Hepatocyte (in vitro differentiated cells): Measurements from ENCODE around the gene VARS1. TPM values are rescaled to one million over a fixed set of nuclear protein-coding genes. Genes with fewer than 3 reads are reported as not detected.
"Not testable (repeated sequence)": the region's sequence is repeated elsewhere in the genome, so short reads cannot be mapped to it uniquely, and the experiment has no call there.

Source experiments
- DNase-seq: peaks from one replicate; pipeline ENCODE4 v3.0.0-alpha.2; 2016; ENCODE audit warnings: low spot score
- H2AFZ ChIP-seq: fragments of 200-600 bp; sonication (generic); 2 replicates; pipeline ENCODE4 v1.6.0; 2016; ENCODE audit warnings: antibody characterized with exemption, mild to moderate bottlenecking
- H3K27ac ChIP-seq: fragments of 200-600 bp; sonication (generic); 2 replicates; pipeline ENCODE4 v1.5.1; 2016; ENCODE audit warnings: mild to moderate bottlenecking
- H3K27me3 ChIP-seq: fragments of 200-600 bp; sonication (generic); 2 replicates; pipeline ENCODE4 v1.6.1; 2016
- H3K36me3 ChIP-seq: fragments of 200-600 bp; sonication (generic); replicated peaks from 2 replicates; pipeline ENCODE4 v1.5.1; 2016; ENCODE audit warnings: low read depth; ENCODE audit not compliant: insufficient read depth
- H3K4me1 ChIP-seq: fragments of 200-600 bp; sonication (generic); 2 replicates; pipeline ENCODE4 v1.5.1; 2016; ENCODE audit warnings: mild to moderate bottlenecking, moderate library complexity; ENCODE audit not compliant: insufficient read depth
- H3K4me2 ChIP-seq: fragments of 200-600 bp; sonication (generic); 2 replicates; pipeline ENCODE4 v1.6.0; 2016
- H3K4me3 ChIP-seq: fragments of 200-600 bp; sonication (generic); 2 replicates; pipeline ENCODE4 v1.5.1; 2016; ENCODE audit warnings: mild to moderate bottlenecking
- H3K79me2 ChIP-seq: fragments of 200-600 bp; sonication (generic); 2 replicates; pipeline ENCODE4 v1.6.0; 2017; ENCODE audit warnings: mild to moderate bottlenecking
- H3K9me2 ChIP-seq: fragments of 200-600 bp; sonication (generic); replicated peaks from 2 replicates; pipeline ENCODE4 v1.6.0; 2017; ENCODE audit warnings: mild to moderate bottlenecking; ENCODE audit not compliant: insufficient read depth
- H3K9me3 ChIP-seq: fragments of 200-600 bp; sonication (generic); 2 replicates; pipeline ENCODE4 v1.5.1; 2016; ENCODE audit warnings: low read depth, mild to moderate bottlenecking
- H4K20me1 ChIP-seq: fragments of 200-600 bp; sonication (generic); 2 replicates; pipeline ENCODE4 v1.6.0; 2016; ENCODE audit warnings: mild to moderate bottlenecking; ENCODE audit not compliant: insufficient read depth, poor library complexity, severe bottlenecking
- CTCF ChIP-seq: fragments of 200-600 bp; sonication (generic); IDR thresholded peaks from 2 replicates; pipeline ENCODE4 v1.5.1; 2016; ENCODE audit warnings: antibody characterized with exemption, mild to moderate bottlenecking; ENCODE audit not compliant: poor library complexity
- EZH2 ChIP-seq: fragments of 200-600 bp; sonication (generic); IDR thresholded peaks from 2 replicates; pipeline ENCODE4 v1.6.1; 2016; ENCODE audit warnings: antibody characterized with exemption, mild to moderate bottlenecking, borderline replicate concordance
- EZH2phosphoT487 ChIP-seq: fragments of 200-600 bp; sonication (generic); IDR thresholded peaks from one replicate; pipeline ENCODE4 v1.6.1; 2018; ENCODE audit warnings: antibody characterized with exemption, mild to moderate bottlenecking, low read depth, moderate library complexity; ENCODE audit not compliant: unreplicated experiment, severe bottlenecking
- WGBS: methylation state at CpG from one replicate; pipeline ENCODE4 v1.1.6; 2016; ENCODE audit warnings: low lambda C conversion rate; ENCODE audit errors: missing lambda C conversion rate; 5-methylcytosine and 5-hydroxymethylcytosine counted together
- polyA plus RNA-seq: library from polyadenylated mRNA; unstranded; fragments of >200 nt; fragmentation: Nextera tagmentation; extraction: Ambion mirVana; gene quantifications from 2 replicates; pipeline ENCODE4 v1.2.1, GENCODE V29; 2016
- total RNA-seq: library from RNA; depleted of rRNA; stranded (reverse); fragments of >200 nt; gene quantifications from 2 replicates; pipeline ENCODE4 v1.2.3, GENCODE V29; 2014

Gene VARS1
- total and polyA plus RNA-seq, 2 experiments from 2014 or later: 36.6 to 51.0 TPM

- TF ChIP-seq EZH2: no peak
- TF ChIP-seq CTCF: no peak
- no peak for TF ChIP-seq EZH2phosphoT487
- no peaks in the 10 kb centered on the region for H3K36me3 ChIP-seq
- H3K4me2 ChIP-seq: peak overlapping the region; percentile 74
- H3K9me2 ChIP-seq: no peaks in the 10 kb centered on the region
- H3K9me3 ChIP-seq: no peaks in the 10 kb centered on the region
- peak overlapping the region; percentile 69 for H3K4me3 ChIP-seq
- H3K79me2 ChIP-seq: peaks cover 21% of the 10 kb centered on the region
- H3K27ac ChIP-seq: peak overlapping the region; percentile 94
- H3K27me3 ChIP-seq: no peaks in the 10 kb centered on the region
- WGBS: 6% methylated on average over 38 of the region's 39 CpGs
- peak; percentile 74 for DNase-seq
- no peaks in the 10 kb centered on the region for H4K20me1 ChIP-seq
- H3K4me1 ChIP-seq: peaks cover 49% of the 10 kb centered on the region
- H2AFZ ChIP-seq: peak overlapping the region; percentile 89
Observed at GRCh38 chr6:31821301-31822035, 25.9 kb upstream of the VARS1 start.

GRCh38 chr6:31820399-31820798, 24.8 kb upstream of the VARS1 start:
- peak overlapping the region; percentile 74 for H3K4me2 ChIP-seq
- not testable (repeated sequence) for H3K27me3 ChIP-seq, H3K9me2 ChIP-seq, H3K9me3 ChIP-seq, H4K20me1 ChIP-seq, H3K36me3 ChIP-seq, H3K4me3 ChIP-seq, H2AFZ ChIP-seq, DNase-seq
- H3K79me2 ChIP-seq: peaks cover 21% of the 10 kb centered on the region
- 93% methylated on average over 10 of the region's 10 CpGs for WGBS
- H3K27ac ChIP-seq: peak overlapping the region; percentile 94
- H3K4me1 ChIP-seq: peaks cover 39% of the 10 kb centered on the region

GRCh38 chr6:31819871-31820299, 24.3 kb upstream of the VARS1 start:
- no peaks in the 10 kb centered on the region for H3K9me3 ChIP-seq
- H3K9me2 ChIP-seq: no peaks in the 10 kb centered on the region
- DNase-seq: no peak
- H3K4me3 ChIP-seq: no peak overlapping the region
- TF ChIP-seq EZH2phosphoT487: no peak
- TF ChIP-seq EZH2: no peak
- H2AFZ ChIP-seq: no peak overlapping the region
- no peaks in the 10 kb centered on the region for H3K27me3 ChIP-seq
- peaks cover 36% of the 10 kb centered on the region for H3K4me1 ChIP-seq
- H3K4me2 ChIP-seq: peak overlapping the region; percentile 4
- H3K79me2 ChIP-seq: peaks cover 21% of the 10 kb centered on the region
- peak overlapping the region; percentile 94 for H3K27ac ChIP-seq
- H3K36me3 ChIP-seq: no peaks in the 10 kb centered on the region
- H4K20me1 ChIP-seq: no peaks in the 10 kb centered on the region

- H3K4me3 ChIP-seq, H3K9me2 ChIP-seq, H4K20me1 ChIP-seq, H3K9me3 ChIP-seq, H2AFZ ChIP-seq, DNase-seq, H3K36me3 ChIP-seq, H3K27me3 ChIP-seq, H3K27ac ChIP-seq: not testable (repeated sequence)
- Histone ChIP-seq H3K79me2 (peaks cover 18% of the 10 kb centered on the region), H3K4me1 (peaks cover 40% of the 10 kb centered on the region), H3K4me2 (peak overlapping the region; percentile 70)
- 90% methylated on average over 8 of the region's 8 CpGs for WGBS
Observed at GRCh38 chr6:31817929-31818511, 22.5 kb upstream of the VARS1 start.

GRCh38 chr6:31817133-31817928, 21.8 kb upstream of the VARS1 start:
- H3K9me2 ChIP-seq, H2AFZ ChIP-seq, H3K27ac ChIP-seq, H3K4me3 ChIP-seq, H4K20me1 ChIP-seq, H3K9me3 ChIP-seq, H3K36me3 ChIP-seq, DNase-seq, H3K27me3 ChIP-seq: not testable (repeated sequence)
- peak overlapping the region; percentile 70 for H3K4me2 ChIP-seq
- 86% methylated on average over 16 of the region's 37 CpGs for WGBS
- peaks cover 40% of the 10 kb centered on the region for H3K4me1 ChIP-seq
- peaks cover 20% of the 10 kb centered on the region for H3K79me2 ChIP-seq
